Mucosa of descending colon (tissue), 3 donors: Measurements from ENCODE around the gene AHNAK2. TPM values are rescaled to one million over a fixed set of nuclear protein-coding genes. Genes with fewer than 3 reads are reported as not detected.
A peak's percentile ranks its signal among the peaks of the same experiment; 100 is the strongest.
"Not testable (repeated sequence)": the region's sequence is repeated elsewhere in the genome, so short reads cannot be mapped to it uniquely, and the experiment has no call there.

Experiments
- ATAC-seq: fragments of 200-7000 bp; cut with Tn5 transposase; one replicate; pipeline ENCODE4 v1.9.1; 2020; ENCODE audit warnings: mild to moderate bottlenecking, moderate library complexity
- DNase-seq, 3 donors: peaks; one replicate each; pipeline ENCODE4 v3.0.0-alpha.2; 2020
- H3K36me3 ChIP-seq: fragments of 200-600 bp; one replicate; pipeline ENCODE4 v1.8.0; 2021; ENCODE audit warnings: low read depth, mild to moderate bottlenecking
- H3K4me1 ChIP-seq: fragments of 200-600 bp; one replicate; pipeline ENCODE4 v1.8.0; 2021; ENCODE audit warnings: low read depth, mild to moderate bottlenecking
- H3K4me3 ChIP-seq: fragments of 200-600 bp; one replicate; pipeline ENCODE4 v1.8.0; 2021; ENCODE audit warnings: mild to moderate bottlenecking
- H3K9me3 ChIP-seq: fragments of 200-600 bp; one replicate; pipeline ENCODE4 v1.8.0; 2021; ENCODE audit warnings: mild to moderate bottlenecking
- intact Hi-C, 2 donors: fragments of 100-400 bp; cut with DNase I in 1 of 2; cut with micrococcal nuclease in 1 of 2; formaldehyde crosslinking; loops; one replicate each; pipeline versions ENCODE4 v1.11.0 to v1.11.1; 2022; cut with DNase I, micrococcal nuclease
- long read RNA-seq, 2 donors: library from polyadenylated mRNA; unstranded; transcript quantifications; one replicate each; pipeline ENCODE4 v2.0.0, GENCODE V29; 2019 to 2021
- total RNA-seq, 3 donors: library from RNA; stranded (reverse); fragmentation: NEBNext Ultra II Directional in 2 of 3; extraction: Animal tissue kit (Norgen Biotek cat#: 25700) in 2 of 3; gene quantifications; one replicate each; pipeline versions ENCODE4 v1.2.1 to v1.2.4, GENCODE V29; 2021 to 2023
- TF ChIP-seq, protein P1 (sequence below): fragments of 200-600 bp; IDR thresholded peaks from one replicate; pipeline ENCODE4 v1.8.0; 2022; ENCODE audit warnings: antibody characterized with exemption, mild to moderate bottlenecking
- donor health status: DM: no; HTN: no; CAD: no; lungs with moderate emphysema.
- donor health status: DM: no; HTN: no; CAD: no.
- donor health status: DM: no; HTN: yes; CAD: no.

The AHNAK2 gene
- total RNA-seq, result 100 to 1,000 TPM in 1 of 3 donors, 10 to 100 TPM in 1, 1 to 10 TPM in 1; 4.6 to 145 (median 20.3) TPM
- long read RNA-seq, donor 1, full-length matches to known transcripts, result 1 of 61 reads
- long read RNA-seq, donor 1, partial matches to known transcripts, result 0 of 61 reads
- long read RNA-seq, donor 1, other reads (novel, unspliced or antisense), result 60 of 61 reads
- long read RNA-seq, donor 2, full-length matches to known transcripts, result 1 of 6 reads
- long read RNA-seq, donor 2, partial matches to known transcripts, result 0 of 6 reads
- long read RNA-seq, donor 2, other reads (novel, unspliced or antisense), result 5 of 6 reads

GRCh38 chr14:104977681-104978653 is at the start of gene AHNAK2:
Gene AHNAK2, minus strand, starts transcription at chr14:104978374. Its CDS starts 137 bp downstream, at chr14:104978237.
- no peaks in the 10 kb centered on the region for H3K36me3 ChIP-seq
- ATAC-seq (peak; percentile 78), DNase-seq (peak; percentile 78 to 86 (median 85))
- no peak within 1 kb of the TSS for H3K4me3 ChIP-seq
- no peaks in the 10 kb centered on the region for H3K9me3 ChIP-seq
- TF ChIP-seq, protein P1, sequence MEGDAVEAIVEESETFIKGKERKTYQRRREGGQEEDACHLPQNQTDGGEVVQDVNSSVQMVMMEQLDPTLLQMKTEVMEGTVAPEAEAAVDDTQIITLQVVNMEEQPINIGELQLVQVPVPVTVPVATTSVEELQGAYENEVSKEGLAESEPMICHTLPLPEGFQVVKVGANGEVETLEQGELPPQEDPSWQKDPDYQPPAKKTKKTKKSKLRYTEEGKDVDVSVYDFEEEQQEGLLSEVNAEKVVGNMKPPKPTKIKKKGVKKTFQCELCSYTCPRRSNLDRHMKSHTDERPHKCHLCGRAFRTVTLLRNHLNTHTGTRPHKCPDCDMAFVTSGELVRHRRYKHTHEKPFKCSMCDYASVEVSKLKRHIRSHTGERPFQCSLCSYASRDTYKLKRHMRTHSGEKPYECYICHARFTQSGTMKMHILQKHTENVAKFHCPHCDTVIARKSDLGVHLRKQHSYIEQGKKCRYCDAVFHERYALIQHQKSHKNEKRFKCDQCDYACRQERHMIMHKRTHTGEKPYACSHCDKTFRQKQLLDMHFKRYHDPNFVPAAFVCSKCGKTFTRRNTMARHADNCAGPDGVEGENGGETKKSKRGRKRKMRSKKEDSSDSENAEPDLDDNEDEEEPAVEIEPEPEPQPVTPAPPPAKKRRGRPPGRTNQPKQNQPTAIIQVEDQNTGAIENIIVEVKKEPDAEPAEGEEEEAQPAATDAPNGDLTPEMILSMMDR, result no peak
- peaks cover 38% of the 10 kb centered on the region for H3K4me1 ChIP-seq
- intact Hi-C loops, result loop anchor here (10.0 kb wide), 1 partner anchor 67 kb away; no protein-coding TSS in a partner anchor

- intact Hi-C loops, H3K4me3 ChIP-seq, DNase-seq, H3K4me1 ChIP-seq, H3K36me3 ChIP-seq, H3K9me3 ChIP-seq, ATAC-seq: not testable (repeated sequence)
Observed at GRCh38 chr14:105027718-105028117, 49.5 kb upstream of the AHNAK2 start.

DNA sequence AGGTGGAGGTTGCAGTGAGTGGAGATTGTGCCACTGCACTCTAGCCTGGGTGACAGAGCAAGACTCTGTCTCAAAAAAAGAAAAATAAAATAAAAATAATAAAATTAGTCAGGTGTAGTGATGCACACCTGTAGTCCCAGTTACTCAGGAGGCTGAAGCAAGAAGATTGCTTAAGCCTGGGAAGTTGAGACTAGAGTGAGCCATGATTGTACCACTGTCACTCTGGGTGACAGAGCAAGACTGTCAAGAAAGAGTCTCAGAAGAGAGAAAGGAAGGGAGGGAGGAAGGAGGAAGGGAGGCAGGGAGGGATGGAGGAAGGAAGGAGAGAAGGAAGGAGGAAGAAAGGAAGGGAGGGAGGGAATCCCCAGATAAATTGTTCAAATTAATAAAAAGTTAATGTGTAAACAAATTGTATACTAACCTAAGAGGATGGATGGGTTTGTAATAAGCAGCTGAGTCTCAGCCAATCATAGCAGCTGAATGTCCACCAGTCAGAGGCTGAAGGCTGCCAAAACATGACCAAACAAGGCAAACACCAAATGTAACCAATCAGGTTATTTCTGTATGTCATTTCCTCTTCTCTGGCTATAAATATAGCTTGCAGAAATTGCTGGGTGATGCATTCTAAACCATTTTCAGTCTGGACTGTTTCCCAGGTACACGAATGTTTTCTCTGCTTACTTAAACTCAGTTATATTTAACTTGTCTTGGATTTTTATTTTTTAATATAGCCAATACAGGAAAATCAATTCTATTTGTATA is 48.8 kb upstream of the AHNAK2 start:
- intact Hi-C loops, result no loop called here
- Histone ChIP-seq H3K4me3 (no peak overlapping the region), H3K36me3 (no peaks in the 10 kb centered on the region), H3K4me1 (peaks cover 1% of the 10 kb centered on the region), H3K9me3 (no peaks in the 10 kb centered on the region)
- ATAC-seq, result peak; percentile 23
- TF ChIP-seq, protein P1, result no peak
- DNase-seq, result no peak

- intact Hi-C loops, result no loop called here
- no peaks in the 10 kb centered on the region for H3K36me3 ChIP-seq
- no peaks in the 10 kb centered on the region for H3K9me3 ChIP-seq
- DNase-seq (no peak), ATAC-seq (no peak)
- peaks cover 5% of the 10 kb centered on the region for H3K4me1 ChIP-seq
- H3K4me3 ChIP-seq, result no peak overlapping the region
- TF ChIP-seq, protein P1, result no peak
Observed at GRCh38 chr14:105026033-105026785, 48.0 kb upstream of the AHNAK2 start.

DNA sequence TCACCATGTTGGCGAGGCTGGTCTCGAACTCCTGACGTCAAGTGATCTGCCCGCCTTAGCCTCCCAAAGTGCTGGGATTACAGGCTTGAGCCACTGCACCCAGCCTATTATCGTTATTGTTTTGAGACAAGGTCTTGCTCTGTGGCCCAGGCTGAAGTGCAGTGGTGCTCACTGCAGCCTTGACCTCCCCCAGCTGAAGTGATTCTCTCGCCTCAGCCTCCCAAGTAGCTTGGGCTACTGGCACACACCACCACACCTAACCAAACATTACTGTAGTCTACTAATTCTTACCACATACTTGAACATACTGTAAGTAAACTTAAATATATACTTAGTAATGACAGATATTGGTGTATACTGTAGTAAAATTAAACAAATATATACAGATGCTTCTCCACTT is 47.3 kb upstream of the AHNAK2 start:
- no peak for ATAC-seq
- intact Hi-C loops, result no loop called here
- peaks cover 5% of the 10 kb centered on the region for H3K4me1 ChIP-seq
- TF ChIP-seq, protein P1, result no peak
- no peak overlapping the region for H3K4me3 ChIP-seq
- no peak for DNase-seq
- H3K9me3 ChIP-seq, result no peaks in the 10 kb centered on the region
- peaks cover 4% of the 10 kb centered on the region for H3K36me3 ChIP-seq
